Right ventricle myocardium superior (tissue), 1 donor: ENCODE results near the gene CLTB. TPM values are rescaled to one million over a fixed set of nuclear protein-coding genes. Genes with fewer than 3 reads are reported as not detected.

Experiments used
- ATAC-seq: fragments of 200-7000 bp; cut with Tn5 transposase; one replicate; pipeline ENCODE4 v1.9.1; 2020; ENCODE audit warnings: mild to moderate bottlenecking; ENCODE audit not compliant: poor library complexity
- DNase-seq: peaks from one replicate; pipeline ENCODE4 v3.0.0-alpha.2; 2020
- intact Hi-C: fragments of 100-400 bp; cut with DNase I; formaldehyde crosslinking; loops from one replicate; pipeline ENCODE4 v1.11.2; 2022
- total RNA-seq: library from RNA; stranded (reverse); fragmentation: NEBNext Ultra II Directional; extraction: Animal tissue kit (Norgen Biotek cat#: 25700); gene quantifications from one replicate; pipeline ENCODE4 v1.2.1, GENCODE V29; 2021
- donor health status: DM: no; HTN: yes; CAD: no; lungs with severe emphysema.

CLTB gene
- total RNA-seq, 1 donor from 2014 or later = 209 TPM

DNA sequence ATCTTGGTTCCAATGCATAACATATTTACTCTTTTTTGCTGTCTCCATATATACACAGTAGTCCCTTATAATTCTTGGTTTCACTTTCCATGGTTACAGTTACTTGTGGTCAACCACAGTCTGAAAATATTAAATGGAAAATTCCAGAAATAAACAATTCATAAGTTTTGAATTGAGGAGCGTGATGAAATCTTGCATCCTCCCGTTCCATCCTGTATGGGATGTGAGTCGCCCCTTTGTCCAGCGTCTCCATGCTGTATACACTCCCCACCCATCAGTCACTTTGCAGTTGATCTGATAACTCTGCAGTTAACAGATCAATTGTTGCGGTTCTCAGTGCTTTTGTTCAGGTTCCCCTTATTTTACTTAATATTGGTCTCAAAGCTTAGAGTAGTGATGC is 20.3 kb upstream of the CLTB start:
- intact Hi-C loops = no loop called here
- ATAC-seq (no peak), DNase-seq (no peak)

DNA sequence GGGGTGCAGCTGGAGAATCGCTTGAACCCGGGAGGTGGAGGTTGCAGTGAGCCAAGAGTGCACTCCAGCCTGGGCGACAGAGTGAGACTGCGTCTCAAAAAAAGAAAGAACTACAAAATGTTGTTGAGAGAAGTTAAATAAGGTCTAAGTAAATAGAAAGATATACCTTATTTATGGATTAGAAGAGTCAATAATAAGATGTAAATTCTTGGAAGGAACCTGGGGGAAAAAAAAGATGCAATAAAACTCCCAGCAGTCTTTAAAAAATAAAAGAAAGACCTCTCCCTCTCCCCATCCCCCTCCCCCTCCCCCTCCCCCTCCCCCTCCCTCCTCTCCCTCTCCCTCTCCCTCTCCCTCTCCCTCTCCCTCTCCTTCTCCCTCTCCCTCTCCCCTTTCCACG is 16.4 kb upstream of the CLTB start:
- ATAC-seq (no peak), DNase-seq (no peak)
- intact Hi-C loops = no loop called here

DNA sequence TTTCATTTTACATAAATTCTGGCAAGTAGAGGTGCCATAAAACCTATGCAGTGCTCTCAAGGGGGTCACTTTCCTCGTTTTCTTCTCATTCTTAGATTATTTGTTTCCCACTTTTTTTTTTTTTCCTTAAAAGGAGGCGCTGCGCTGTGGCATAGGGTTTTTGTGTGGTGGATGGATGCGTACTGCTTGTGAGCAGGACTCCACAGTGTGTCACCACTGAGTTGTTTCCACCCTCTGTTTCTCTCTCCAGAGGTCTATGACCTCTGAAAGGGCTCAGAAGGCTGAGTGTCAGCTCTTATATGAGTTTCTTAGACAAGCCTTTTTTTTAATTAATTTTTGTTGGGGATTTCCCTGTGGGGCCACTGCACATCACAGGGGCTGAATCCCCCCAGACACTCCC is 13.6 kb upstream of the CLTB start:
- ATAC-seq (no peak), DNase-seq (no peak)
- intact Hi-C loops = no loop called here

DNA sequence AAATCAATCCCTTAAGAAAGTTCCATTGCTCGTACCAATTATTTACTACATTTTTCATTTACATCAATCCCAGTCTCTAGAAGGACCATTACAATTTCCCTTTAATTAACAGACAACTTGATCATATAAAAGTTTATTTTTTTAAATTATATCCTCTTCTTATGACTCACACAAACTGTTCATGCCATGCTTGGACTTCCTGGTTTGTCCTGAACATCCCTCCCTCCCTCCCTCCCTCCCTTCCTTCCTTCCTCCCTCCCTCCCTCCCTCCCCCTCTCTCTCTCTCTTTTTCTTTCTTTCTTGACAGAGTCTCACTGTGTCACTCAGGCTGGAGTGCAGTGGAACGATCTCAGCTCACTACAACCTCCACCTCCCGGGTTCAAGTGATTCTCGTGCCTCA is 11.6 kb upstream of the CLTB start:
- DNase-seq (no peak), ATAC-seq (no peak)
- intact Hi-C loops = no loop called here

DNA sequence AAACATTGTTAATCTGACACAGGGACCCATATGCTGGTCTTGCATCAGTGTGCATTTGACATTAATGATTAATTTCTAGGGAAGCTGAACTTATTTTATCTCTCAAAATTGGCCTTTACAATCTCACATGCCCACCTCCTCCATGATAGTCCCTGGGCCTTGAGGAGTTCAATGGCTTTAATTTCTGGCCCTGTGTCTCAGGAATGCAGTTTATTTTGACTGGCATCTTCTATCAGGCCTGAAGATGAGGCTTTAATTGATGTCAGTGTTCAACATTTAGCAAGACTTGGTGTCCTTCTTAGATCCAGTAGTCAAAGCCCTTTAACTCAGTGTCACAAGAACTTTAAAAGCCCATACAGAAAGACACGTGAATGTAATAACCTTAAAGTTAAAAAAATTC is 10.5 kb upstream of the CLTB start:
- ATAC-seq (no peak), DNase-seq (no peak)
- intact Hi-C loops = no loop called here

DNA sequence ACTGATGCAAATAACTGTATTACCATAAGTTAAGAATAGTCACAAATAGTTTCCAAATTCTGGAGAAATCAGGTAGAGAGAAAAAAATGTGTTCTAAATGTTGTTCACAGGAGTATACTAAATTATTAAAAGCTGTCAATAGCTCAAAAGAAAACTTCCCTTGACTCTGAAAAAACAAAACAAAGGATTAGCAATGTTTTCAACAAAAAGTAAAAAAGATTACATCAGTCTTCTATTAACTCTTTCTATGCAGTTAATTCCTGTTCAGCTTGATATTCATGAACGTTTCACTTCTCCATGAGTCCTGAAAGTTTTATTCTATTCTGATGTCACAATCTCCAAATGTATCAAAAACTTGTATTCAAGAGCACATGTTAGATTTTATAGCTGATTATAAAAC is 9.5 kb upstream of the CLTB start:
- intact Hi-C loops = no loop called here
- no peak for DNase-seq
- no peak for ATAC-seq

DNA sequence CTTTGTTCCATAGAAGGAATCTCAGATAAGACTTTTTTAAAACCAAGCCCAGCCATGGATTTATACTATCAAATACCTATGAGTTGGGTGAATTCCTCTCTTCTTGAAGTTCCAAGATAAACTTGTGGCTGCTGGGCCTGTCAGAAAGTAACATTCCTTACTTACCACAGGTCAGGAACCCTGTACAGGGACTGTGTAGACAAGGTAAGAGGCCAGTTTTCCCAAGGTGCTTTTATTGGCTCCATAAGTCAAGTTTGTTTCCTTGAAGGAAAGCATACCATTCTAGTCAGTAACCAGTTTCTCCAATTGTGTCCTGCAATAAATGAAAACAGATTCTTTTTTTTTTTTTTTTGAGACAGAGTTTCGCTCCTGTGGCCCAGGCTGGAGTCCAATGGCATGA is 8.8 kb upstream of the CLTB start:
- intact Hi-C loops = no loop called here
- DNase-seq (no peak), ATAC-seq (no peak)

DNA sequence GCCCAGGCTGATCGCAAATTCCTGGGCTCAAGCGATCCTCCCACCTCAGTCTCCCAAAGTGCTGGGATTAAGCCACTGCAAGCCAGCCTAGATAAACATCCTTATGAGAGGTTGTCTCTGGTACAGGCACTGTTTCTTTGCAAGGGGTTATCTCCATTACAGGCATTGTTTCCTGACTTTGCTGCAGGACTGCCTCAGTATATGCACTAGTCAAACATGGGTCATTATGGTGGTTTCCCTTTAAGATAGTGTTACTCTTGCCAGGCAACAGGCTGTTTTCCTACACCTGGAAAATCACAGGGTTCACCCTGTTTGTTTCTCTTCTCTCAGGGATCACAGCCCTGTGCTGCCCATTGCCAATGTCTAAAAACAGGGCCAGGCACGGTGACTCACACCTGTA is 7.8 kb upstream of the CLTB start:
- intact Hi-C loops = no loop called here
- DNase-seq = no peak
- ATAC-seq = no peak

DNA sequence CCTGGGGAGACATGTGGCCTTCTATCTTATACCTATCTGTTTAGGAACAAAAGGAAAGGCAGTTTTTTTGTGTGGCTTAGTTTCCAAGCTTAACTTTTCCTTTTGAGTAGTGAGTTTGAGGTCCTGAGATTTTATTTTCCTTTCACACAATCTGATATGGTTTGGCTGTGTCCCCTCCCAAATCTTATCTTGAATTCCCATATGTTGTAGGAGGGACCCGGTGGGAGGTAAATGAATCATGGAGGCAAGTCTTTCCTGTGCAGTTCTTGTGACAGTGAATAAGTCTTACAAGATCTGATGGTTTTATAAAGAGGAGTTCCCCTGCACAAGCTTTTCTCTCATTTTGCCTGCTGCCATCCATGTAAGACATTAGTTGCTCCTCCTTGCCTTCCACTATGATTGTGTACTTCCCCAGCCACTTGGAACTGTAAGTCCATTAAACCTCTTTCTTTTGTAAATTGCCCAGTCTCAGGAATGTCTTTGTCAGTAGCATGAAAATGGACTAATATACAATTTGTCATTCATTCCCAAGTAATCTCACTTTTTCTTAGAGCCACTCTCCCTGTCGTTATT is 4.7 kb upstream of the CLTB start:
- ATAC-seq (no peak), DNase-seq (no peak)
- intact Hi-C loops = no loop called here

DNA sequence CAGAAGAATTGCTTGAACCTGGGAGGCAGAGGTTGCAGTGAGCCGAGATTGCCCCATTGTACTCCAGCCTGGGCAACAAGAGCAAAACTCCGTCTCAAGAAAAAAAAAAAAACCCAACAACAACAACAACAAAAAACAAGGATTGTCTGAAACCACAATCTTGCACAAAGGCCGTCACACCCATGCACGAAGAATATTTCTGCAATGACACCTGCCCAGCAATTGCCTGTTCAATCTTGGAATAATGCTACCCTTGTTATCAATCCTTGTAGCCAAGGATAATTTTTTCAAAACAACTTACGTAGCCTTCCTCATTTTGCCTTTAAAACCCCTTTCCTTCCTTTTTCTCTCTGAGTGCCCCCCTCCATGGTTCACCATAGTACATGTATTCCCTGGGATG is 3.7 kb upstream of the CLTB start:
- no peak for ATAC-seq

DNA sequence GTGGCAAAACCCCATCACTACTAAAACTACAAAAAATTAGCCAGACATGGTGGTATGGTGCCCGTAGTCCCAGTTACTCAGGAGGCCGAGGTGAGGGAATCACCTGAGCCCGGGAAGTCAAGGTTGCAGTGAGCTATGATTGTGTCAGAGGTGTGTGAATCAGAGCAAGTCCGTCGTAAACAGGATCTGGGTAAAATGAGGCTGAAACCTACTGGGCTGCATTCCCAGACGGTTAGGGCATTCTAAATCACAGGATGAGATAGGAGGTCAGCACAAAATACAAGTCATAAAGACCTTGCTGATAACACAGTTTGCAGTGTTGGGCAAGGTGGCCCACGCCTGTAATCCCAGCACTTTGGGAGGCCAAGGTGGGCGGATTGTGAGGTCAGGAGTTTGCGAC is 1.9 kb upstream of the CLTB start:
- DNase-seq = no peak
- no peak for ATAC-seq
- intact Hi-C loops = loop anchor here (10.0 kb wide), 1 partner anchor 117 kb away; the partner anchor contains the start of gene RNF44

More for the DNA sequence above, 3.7 kb upstream of the CLTB start:
- DNase-seq = no peak
- intact Hi-C loops = no loop called here

DNA sequence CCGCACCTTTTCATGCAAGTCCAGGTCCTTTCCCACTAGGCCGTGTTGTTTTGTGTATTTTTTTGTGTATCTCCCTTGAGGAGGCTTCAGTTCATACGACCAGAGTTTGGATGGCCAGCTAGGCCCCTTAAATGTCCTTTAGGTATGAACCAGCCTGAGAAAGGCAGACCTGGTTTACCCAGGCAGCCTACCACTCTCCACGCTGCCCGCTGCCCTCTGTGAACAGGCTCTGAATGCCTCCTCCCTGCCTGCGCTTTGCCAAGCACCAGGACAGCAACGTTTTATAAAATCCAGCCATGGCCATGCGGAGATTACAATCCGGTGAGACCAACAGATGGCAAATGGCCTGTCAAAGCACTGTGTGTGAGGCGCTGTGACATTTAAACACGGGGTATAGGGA is 626 bp upstream of the CLTB start:
- intact Hi-C loops = loop anchor here (10.0 kb wide), 1 partner anchor 118 kb away; the partner anchor contains the start of gene RNF44
- DNase-seq = no peak
- no peak for ATAC-seq

DNA sequence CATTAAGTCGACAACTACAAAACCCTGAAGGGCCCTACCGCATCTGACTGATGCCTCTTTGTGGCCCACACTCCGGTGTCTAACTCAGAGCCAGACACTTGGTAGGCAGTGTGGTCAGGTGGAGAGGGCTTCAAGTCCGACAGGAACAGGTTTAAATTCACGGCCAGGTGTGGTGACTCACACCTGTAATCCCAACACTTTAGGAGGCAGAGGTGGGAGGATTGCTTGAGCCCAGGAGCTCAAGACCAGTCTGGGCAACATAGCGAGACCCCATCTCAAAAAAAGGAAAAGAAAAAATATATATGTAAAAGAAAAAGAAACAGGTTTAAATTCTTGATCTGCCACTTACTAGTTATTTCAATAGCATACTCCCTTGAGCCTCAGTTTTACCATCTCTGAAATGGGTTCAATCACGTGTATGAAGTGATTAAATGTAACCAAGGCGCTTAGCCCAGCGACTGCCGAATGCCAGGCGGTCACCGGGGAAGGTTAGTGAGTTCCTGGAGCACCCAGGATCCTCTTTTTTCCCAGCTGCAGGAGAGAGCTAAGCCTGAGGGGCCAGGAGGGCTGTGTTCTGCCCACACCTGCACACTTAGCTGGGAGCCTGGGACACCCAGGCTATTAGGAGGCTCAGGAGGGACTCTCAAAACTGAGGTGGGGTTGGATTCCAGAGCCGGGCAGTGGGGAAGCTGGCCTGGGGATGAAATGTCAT is 943 bp downstream of the CLTB start:
- no peak for DNase-seq
- ATAC-seq = no peak
- intact Hi-C loops = loop anchor here (10.0 kb wide), 1 partner anchor 119 kb away; the partner anchor contains the start of gene RNF44

DNA sequence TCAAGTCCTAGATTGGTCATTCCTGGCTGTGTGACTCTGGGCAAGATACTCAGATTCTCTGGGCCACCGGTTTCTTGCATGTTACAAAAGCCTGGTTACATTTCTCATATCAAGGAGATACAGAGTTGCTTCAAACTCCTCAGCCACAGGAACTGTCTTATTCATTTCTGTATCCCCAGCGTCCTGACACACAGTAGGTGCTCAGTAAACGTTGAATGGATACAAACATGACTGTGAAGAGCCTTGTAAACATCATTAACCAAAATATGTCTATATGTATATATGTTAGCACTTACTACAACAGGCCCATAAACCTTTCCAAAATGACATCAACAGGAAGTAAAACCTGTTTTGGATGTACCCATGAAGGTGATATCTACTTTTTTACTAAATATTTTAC is 1.6 kb downstream of the CLTB start:
- DNase-seq (no peak), ATAC-seq (no peak)
- intact Hi-C loops = loop anchor here (10.0 kb wide), 1 partner anchor 120 kb away; the partner anchor contains the start of gene RNF44

DNA sequence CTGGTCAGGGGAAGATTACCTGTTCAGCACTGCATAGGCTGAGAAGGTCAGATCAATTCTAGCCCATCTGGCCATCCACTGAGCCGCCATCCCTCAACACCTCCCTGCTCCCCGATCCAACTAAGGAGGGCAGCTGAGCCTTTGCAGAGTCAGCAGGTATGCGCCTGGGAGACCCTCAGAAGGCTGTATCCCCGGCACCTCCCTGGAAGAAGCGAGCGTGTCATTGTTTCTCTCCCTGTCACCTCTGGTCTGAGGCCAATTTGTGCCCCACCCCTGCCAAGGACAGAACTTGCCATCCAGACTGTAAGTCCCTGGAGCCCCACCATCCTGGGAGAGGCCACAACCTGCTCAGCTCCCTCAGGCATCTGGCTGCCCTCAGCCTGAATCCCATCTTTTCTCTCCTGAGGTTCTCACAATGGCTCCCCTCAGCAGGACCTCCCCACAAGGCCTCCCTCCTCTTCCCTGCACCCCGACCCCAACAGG is 2.6 kb downstream of the CLTB start:
- DNase-seq (no peak), ATAC-seq (no peak)
- intact Hi-C loops = loop anchor here (10.0 kb wide), 1 partner anchor 121 kb away; the partner anchor contains the start of gene RNF44

DNA sequence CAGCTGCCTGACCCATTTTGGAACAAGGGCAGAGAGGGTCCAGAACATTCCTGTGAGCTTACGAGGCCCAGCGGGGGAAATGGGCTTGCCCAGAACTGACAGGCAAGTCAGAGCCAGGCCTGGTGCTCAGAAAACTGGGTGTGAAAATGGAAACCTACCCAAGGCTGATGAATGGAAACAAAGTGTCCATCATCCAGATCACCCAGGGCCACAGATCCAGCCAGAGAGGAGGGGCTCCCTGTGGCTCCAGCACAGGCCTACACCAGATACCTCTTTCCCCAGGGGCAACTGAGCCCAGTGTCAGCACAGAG is 3.1 kb downstream of the CLTB start:
- intact Hi-C loops = loop anchor here (10.0 kb wide), 1 partner anchor 122 kb away; the partner anchor contains the start of gene RNF44
- peak; percentile 5 for ATAC-seq
- no peak for DNase-seq

DNA sequence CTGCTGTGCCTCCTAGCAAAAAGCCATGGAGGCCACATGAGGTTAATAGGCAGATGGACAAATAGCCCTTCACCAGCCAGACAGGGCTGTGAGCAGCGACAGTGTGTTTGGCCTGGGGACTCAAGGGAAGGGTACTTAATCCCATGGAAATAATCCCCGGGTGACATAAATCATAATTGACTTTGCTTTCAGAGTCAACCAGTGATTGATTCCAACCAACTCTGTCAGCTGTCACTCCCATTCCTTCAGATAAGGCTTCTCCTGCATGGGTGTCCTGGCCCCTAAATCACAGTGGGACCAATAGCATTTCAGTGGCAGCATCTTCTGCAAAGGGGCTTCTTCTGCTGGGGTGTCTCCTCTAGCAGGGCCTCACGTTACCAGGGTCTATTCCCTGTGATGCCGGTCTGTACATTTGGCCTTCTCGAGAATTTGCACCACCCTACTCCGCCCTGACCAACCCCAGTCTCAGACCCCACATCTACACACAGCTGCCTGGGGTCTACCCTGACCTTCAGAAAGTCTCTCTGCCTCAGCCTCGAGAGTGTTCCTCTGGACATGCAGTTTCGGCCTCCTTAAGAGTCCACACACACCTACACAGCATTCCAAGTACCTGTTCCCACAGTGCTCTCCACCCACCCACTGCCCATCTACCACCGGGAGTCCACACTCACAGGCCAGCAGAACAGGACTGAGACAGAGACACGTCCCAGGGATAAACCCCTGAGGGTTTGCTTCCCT is 3.7 kb downstream of the CLTB start:
- intact Hi-C loops = loop anchor here (10.0 kb wide), 1 partner anchor 122 kb away; the partner anchor contains the start of gene RNF44
- ATAC-seq (no peak), DNase-seq (no peak)

DNA sequence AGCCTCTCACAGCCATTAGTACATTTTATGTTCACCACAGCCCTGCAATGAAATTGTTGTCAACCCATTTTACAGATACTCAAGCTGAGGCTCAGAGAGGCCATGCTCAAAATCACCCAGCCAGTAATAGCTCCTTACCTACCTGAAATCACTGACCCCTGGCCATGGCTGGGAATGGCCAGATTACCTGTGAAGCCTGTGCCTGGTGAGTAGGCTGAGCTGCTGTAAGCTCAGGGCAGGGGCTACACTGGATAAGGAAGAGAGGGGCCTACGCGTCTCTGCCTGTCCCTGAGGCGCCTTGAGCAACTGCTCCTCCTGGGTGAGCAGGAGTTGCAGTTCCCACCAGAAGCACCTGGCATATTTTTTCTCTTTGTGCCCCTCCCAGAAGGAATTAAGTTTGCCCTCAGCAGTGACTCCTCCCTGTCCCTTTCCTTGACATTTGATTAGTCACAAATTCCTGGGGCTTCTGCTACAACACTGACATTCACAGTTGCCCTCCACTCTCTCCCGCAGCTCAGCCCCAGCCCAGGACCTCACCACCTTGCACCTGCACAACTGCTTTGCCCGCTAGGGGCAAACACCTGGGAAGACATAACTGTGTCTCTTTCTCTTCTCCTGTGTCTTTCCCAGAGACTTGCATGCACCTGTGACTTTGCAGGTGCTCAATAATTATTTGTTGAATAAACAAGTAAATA is 5.7 kb downstream of the CLTB start:
- intact Hi-C loops = loop anchor here (10.0 kb wide), 1 partner anchor 124 kb away; the partner anchor contains the start of gene RNF44
- DNase-seq = no peak
- no peak for ATAC-seq

DNA sequence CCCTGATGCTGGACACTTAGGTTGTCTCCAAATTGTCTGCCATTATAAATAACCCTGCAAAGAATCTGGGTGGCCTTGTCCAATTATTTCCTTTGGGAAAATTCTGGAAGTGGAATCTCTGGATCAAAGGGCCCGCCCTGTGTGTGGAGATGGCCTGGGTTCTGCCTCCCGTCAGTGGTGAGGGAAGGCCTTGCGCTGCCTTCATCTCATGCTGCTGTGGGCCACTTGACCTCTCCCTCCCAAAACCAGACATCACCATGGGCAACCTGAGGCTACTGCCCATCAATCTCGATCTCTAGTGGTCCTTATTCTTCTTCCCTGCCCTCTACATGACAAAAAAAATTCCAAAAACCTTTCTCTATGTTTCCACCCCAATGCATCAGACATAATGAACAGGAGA is 6.6 kb downstream of the CLTB start:
- no peak for ATAC-seq
- intact Hi-C loops = loop anchor here (10.0 kb wide), 1 partner anchor 125 kb away; the partner anchor contains the start of gene RNF44
- no peak for DNase-seq
